ACC112 (cell line): ENCODE results near the gene ZRANB2.

Source experiments
- H2AFZ ChIP-seq: fragments of 200-600 bp; sonication (generic); one replicate; pipeline ENCODE4 v1.6.0; 2017; ENCODE audit warnings: antibody characterized with exemption, low read length; ENCODE audit not compliant: unreplicated experiment
- H3K27ac ChIP-seq: fragments of 200-600 bp; sonication (generic); 2 replicates; pipeline ENCODE4 v1.5.1; 2014; ENCODE audit warnings: low read depth, mild to moderate bottlenecking, antibody characterized with exemption, low read length, moderate library complexity
- H3K27me3 ChIP-seq: fragments of 200-600 bp; sonication (generic); 2 replicates; pipeline ENCODE4 v1.6.1; 2014; ENCODE audit warnings: mild to moderate bottlenecking, antibody characterized with exemption, low read length, moderate library complexity, mixed read lengths; ENCODE audit not compliant: insufficient read depth
- H3K36me3 ChIP-seq: fragments of 200-600 bp; sonication (generic); 2 replicates; pipeline ENCODE4 v1.6.1; 2016; ENCODE audit warnings: mild to moderate bottlenecking, antibody characterized with exemption, low read length, moderate library complexity, mixed read lengths; ENCODE audit not compliant: insufficient read depth
- H3K4me1 ChIP-seq: fragments of 200-600 bp; sonication (generic); one replicate; pipeline ENCODE4 v1.6.1; 2016; ENCODE audit warnings: low read length, mixed read lengths; ENCODE audit not compliant: insufficient read depth, unreplicated experiment, control insufficient read depth
- H3K4me3 ChIP-seq: fragments of 200-600 bp; sonication (generic); 2 replicates; pipeline ENCODE4 v1.5.1; 2014; ENCODE audit warnings: mild to moderate bottlenecking, low read depth, low read length
- H3K79me2 ChIP-seq: fragments of 200-600 bp; sonication (generic); one replicate; pipeline ENCODE4 v1.6.0; 2016; ENCODE audit warnings: low read length; ENCODE audit not compliant: control insufficient read depth, unreplicated experiment, insufficient read depth

Gene ZRANB2, protein sequence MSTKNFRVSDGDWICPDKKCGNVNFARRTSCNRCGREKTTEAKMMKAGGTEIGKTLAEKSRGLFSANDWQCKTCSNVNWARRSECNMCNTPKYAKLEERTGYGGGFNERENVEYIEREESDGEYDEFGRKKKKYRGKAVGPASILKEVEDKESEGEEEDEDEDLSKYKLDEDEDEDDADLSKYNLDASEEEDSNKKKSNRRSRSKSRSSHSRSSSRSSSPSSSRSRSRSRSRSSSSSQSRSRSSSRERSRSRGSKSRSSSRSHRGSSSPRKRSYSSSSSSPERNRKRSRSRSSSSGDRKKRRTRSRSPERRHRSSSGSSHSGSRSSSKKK

DNA sequence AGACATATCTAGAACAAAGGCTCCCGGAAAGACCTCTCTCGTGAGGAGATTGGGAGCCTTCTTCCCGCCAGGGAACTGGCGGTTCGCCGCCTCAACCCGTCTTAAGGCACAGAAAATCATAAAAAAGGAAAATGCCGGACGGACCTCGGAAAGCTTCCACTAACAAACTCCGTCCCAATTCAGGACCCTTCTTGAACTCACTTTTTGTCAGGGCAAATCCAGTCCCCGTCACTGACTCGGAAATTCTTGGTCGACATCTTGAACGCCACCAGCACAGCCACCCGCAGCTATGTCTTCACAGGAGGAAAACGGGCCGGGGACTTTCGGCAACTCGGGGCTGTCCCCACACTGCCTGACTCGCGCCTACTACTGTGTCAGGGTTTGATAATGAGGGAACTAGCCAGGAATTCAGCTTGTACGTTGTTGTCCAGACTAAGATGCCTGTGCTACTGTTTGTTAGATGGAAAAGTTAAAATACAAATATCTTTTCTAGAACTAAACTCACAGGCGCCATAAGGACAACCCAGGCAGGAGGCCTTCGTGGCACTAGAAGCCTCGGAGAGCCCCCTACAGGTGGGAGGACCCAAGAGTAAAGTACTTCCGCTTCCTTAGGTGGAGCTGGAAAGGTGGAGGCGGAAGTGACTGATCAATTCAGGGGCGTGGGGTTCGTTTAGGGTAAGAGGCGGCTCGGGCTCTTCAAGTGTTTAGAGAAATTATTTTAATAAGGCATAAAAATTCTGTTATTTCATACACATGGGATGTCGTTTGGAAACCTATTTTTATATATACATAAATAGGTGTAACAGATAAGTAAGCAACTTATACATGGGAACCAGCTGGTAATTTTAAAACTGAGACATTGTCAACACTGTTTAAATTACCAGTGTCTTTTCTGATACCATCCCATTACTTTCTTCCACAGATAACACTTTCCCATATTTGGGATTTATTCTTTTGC lies at the start of gene ZRANB2:
TSS of gene ZRANB2 (minus strand) at position 297 of the 958 bp plus-strand sequence. CDS start at position 257, 40 bp downstream.
- Histone ChIP-seq H3K36me3 (peaks cover 16% of the 10 kb centered on the region), H3K27me3 (no peaks in the 10 kb centered on the region), H3K4me3 (peak within 1 kb of the TSS; percentile 85), H3K4me1 (peaks cover 26% of the 10 kb centered on the region), H3K27ac (peak within 1 kb of the TSS; percentile 85), H2AFZ (peak within 1 kb of the TSS; percentile 87), H3K79me2 (peaks cover 48% of the 10 kb centered on the region)

DNA sequence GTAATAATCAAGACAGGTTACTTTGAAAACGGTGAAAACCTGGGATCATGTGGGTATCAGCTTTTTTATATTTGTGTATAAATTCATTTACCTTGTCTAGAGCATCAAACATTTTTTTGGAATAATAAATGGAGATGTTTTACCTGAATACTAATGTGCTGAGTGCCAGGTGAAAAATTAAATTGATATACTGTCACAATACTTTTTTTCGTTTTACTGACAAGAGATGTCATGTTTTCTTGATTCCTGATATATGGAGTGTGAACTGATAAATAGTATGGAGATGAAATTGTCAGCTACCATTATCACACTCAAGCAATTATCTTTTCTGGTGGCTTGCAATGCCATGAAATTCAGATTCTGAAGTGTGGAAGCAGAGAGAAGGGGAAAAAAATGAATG lies 47.2 kb upstream of the ZRANB2 start:
- H2AFZ ChIP-seq = no peak overlapping the region

DNA sequence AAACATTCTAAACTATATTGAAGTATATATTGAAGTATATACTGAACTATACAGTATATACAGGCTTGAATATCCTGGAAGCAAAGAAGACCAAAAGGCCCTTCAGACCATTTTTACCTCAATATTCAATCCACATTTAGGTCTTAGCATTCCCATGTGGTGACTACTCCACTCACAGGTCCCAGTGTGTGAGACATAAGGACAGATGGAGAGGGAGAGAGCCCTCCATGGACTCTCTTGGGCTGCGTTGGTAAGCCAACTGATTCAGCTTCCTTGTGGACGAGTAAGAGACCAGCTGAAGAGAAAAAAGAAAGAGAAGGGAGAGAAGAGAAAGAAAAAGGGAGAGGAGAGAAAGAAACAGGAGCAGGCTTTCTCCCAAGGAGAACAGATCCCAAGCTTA lies 37.3 kb upstream of the ZRANB2 start:
- Histone ChIP-seq H3K27ac (no peak overlapping the region), H3K36me3 (no peaks in the 10 kb centered on the region), H3K79me2 (no peaks in the 10 kb centered on the region), H3K4me3 (no peak overlapping the region), H3K27me3 (no peaks in the 10 kb centered on the region), H2AFZ (no peak overlapping the region), H3K4me1 (no peaks in the 10 kb centered on the region)

More for the DNA sequence above, 47.2 kb upstream of the ZRANB2 start:
- H3K27me3 ChIP-seq = peaks cover 6% of the 10 kb centered on the region; the same call in 1 of the 2 replicates
- no peaks in the 10 kb centered on the region for H3K36me3 ChIP-seq
- no peaks in the 10 kb centered on the region for H3K4me1 ChIP-seq
- H3K79me2 ChIP-seq = no peaks in the 10 kb centered on the region
- H3K4me3 ChIP-seq = no peak overlapping the region
- no peak overlapping the region for H3K27ac ChIP-seq

DNA sequence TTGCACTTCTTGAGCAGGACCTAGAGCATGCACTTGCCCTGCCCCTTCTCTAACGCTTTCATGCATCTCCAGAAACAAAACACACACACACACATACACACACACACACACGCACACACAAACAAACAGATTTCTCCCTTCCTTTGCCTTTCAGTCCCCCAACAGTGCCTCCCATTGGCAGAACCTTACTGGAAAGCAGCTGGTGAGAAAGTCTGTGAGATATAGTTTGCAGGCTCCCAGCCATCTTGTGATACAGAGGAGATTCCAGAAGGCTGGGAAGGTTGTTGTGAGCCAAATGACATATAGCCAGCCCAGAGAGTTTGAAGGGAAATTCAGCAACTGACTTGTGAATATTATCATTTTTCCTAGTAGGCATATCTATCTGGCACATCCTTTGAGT lies 35.9 kb upstream of the ZRANB2 start:
- no peaks in the 10 kb centered on the region for H3K79me2 ChIP-seq
- H3K27me3 ChIP-seq = no peaks in the 10 kb centered on the region
- no peak overlapping the region for H3K4me3 ChIP-seq
- no peak overlapping the region for H3K27ac ChIP-seq
- no peaks in the 10 kb centered on the region for H3K36me3 ChIP-seq
- no peaks in the 10 kb centered on the region for H3K4me1 ChIP-seq
- no peak overlapping the region for H2AFZ ChIP-seq

DNA sequence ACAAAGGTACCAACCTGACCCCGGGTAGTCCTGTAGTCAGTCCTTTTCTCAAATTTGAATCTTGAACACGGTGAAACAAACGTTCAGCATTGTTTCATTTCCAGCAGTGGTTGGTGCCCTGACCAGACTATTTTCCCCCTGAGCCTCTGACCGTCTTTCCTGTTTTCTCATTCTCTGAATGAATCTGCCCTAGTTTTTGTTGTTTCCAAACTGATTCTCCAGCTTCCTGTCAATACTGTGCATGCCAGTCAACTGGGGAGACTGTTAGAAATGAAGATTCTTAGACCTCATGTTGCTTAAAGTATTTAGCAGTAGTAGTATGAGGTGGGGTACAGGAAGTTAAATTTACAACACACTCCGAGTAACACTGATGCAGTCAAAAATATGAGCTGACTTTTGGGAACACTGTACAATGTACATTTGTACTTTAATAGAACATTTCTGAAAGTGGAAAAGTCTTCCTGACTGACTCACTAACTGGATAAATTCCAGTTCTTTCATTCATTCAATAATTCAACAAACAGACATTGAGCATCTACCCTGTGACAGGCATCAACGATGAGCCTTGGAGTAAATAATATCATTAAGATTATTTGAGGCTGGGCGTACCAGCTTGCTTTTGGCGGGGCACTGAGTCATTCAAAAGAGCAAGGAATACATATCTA lies 26.0 kb upstream of the ZRANB2 start:
- Histone ChIP-seq H3K4me3 (no peak overlapping the region), H3K79me2 (no peaks in the 10 kb centered on the region), H3K27ac (peak overlapping the region; percentile 43), H2AFZ (peak overlapping the region; percentile 51), H3K27me3 (no peaks in the 10 kb centered on the region), H3K36me3 (no peaks in the 10 kb centered on the region), H3K4me1 (peaks cover 12% of the 10 kb centered on the region)

DNA sequence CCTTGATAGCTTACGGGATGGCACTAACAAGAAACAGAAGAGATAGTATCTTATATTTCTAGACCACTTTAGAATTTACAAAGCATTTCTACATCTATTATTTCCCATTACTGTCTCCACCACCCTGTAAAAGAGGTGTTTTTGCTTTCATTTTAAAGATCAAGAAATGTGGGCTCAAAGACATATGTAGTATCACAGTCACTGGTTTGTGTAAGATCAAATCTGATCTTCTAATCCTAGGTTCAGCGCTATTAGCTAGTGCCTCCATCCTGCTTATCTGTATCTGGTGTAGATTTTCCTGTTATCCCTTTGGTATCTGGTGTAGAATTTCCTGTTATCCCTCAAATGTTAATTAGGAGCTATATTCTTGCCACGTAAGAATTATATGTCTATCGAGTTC lies 23.6 kb upstream of the ZRANB2 start:
- no peak overlapping the region for H3K27ac ChIP-seq
- H2AFZ ChIP-seq = no peak overlapping the region
- H3K79me2 ChIP-seq = no peaks in the 10 kb centered on the region
- no peaks in the 10 kb centered on the region for H3K36me3 ChIP-seq
- H3K27me3 ChIP-seq = no peaks in the 10 kb centered on the region
- H3K4me1 ChIP-seq = peaks cover 12% of the 10 kb centered on the region
- H3K4me3 ChIP-seq = no peak overlapping the region

DNA sequence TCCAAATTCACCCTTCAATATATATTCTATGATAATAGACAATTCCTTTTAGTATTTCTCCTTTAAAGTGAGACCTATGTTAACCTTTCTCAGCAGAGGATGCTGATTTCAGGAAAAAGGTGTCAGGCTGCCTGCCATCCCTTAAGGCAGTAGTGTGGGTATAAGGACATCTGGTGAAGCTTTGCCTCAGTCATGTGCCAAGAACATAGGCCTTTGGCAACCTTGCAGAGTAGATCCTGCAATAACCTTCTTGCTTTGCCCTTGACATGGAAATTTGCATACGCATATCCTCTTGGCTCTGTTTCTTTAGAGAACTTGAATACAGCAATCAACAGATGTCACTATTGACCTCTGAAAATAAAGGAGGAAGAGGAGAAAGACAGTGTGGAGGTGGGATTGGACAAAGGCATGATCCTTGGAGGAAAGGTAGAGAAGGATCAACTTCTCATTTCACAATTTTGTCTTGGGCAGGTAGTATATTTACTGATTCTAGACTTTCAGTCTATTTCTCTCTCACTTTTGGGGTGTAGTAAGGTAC lies 21.1 kb upstream of the ZRANB2 start:
- Histone ChIP-seq H3K4me3 (no peak overlapping the region), H3K36me3 (no peaks in the 10 kb centered on the region), H3K4me1 (peaks cover 8% of the 10 kb centered on the region), H2AFZ (no peak overlapping the region), H3K27me3 (no peaks in the 10 kb centered on the region), H3K79me2 (no peaks in the 10 kb centered on the region), H3K27ac (no peak overlapping the region)

DNA sequence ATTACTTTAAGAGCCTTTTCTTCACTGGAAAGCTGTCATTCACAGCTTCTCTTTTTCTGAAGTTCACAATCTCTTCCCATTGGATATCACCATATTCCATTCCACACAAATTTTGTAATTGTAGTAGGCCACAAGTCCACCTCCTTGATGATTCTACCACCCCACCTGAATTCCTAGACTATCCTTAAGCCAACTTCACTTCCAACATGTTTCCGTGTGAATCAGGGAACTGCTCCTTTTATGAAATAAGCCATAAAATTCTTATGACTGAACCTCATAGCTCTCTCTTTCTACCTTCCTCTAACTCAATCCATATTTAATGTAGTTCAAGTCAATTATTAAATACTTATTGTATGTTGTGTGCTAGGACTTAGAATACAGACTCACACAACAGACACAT lies 16.6 kb upstream of the ZRANB2 start:
- Histone ChIP-seq H3K27me3 (no peaks in the 10 kb centered on the region), H2AFZ (no peak overlapping the region), H3K27ac (no peak overlapping the region), H3K4me1 (no peaks in the 10 kb centered on the region), H3K36me3 (no peaks in the 10 kb centered on the region), H3K79me2 (no peaks in the 10 kb centered on the region), H3K4me3 (no peak overlapping the region)

DNA sequence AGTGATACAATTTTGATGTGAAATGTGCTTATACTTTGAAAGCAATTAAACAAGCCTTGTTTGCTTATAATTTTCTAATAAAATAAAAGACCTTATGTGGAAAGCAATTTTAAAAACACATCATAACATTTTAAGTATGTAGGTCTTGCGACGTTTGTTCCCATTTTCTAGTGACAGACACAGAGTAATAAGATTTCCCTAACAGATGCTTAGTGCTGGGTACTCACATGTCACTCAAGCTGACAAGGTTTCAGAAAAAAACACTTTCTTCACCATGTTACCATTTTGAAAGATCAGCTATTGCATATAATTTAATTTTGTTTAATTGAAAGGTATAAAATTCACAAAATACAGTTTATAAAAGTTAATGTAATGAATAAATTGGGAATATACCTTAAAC lies 14.1 kb upstream of the ZRANB2 start:
- Histone ChIP-seq H3K4me3 (no peak overlapping the region), H3K4me1 (peaks cover 11% of the 10 kb centered on the region), H2AFZ (no peak overlapping the region), H3K27me3 (no peaks in the 10 kb centered on the region), H3K27ac (no peak overlapping the region), H3K79me2 (no peaks in the 10 kb centered on the region), H3K36me3 (no peaks in the 10 kb centered on the region)

DNA sequence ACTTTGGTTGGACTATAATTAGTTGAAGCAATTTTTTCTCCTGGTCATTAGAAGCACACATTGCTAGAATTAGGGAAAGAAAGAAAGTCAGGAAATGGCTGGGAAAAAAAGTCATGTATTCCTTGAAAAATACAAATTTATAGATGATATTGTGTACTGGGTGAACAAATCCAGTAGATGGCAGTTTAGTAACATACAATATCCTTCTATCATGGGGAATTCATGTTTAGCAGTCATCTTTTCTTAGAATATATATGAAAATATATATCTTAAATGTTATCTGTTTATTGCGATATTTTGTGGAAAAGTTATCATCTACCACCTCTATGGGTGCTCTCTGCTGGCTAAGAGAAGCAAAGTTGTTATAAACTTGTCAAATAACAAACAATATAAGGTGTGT lies 13.1 kb upstream of the ZRANB2 start:
- Histone ChIP-seq H3K36me3 (no peaks in the 10 kb centered on the region), H3K79me2 (no peaks in the 10 kb centered on the region)

More for the DNA sequence above, 13.1 kb upstream of the ZRANB2 start:
- no peak overlapping the region for H2AFZ ChIP-seq
- no peak overlapping the region for H3K27ac ChIP-seq
- no peaks in the 10 kb centered on the region for H3K27me3 ChIP-seq
- no peak overlapping the region for H3K4me3 ChIP-seq
- peaks cover 20% of the 10 kb centered on the region for H3K4me1 ChIP-seq
